Upper lobe of left lung (tissue), 6 donors: ENCODE results near the gene ATP6AP2. TPM values are rescaled to one million over a fixed set of nuclear protein-coding genes. Genes with fewer than 3 reads are reported as not detected.

Experiments
- ATAC-seq, 2 donors: fragments of 200-7000 bp; cut with Tn5 transposase; one replicate each; pipeline ENCODE4 v1.9.1; 2022; ENCODE audit warnings: mild to moderate bottlenecking in 2 of 2, moderate library complexity in 2 of 2; ENCODE audit not compliant: low FRiP score in 2 of 2
- DNase-seq, 2 donors: peaks; one replicate each; pipeline ENCODE4 v3.0.0-alpha.2; 2019 to 2020
- H3K27ac ChIP-seq, 4 donors: fragments of 200-600 bp; sonication (generic); one replicate each; pipeline ENCODE4 v1.5.1; 2016 to 2019
- H3K27me3 ChIP-seq, 4 donors: fragments of 200-600 bp; sonication (generic); one replicate each; pipeline ENCODE4 v1.5.1; 2017 to 2019
- H3K36me3 ChIP-seq, 4 donors: fragments of 200-600 bp; sonication (generic); one replicate each; pipeline ENCODE4 v1.5.1; 2016 to 2019
- H3K4me1 ChIP-seq, 4 donors: fragments of 200-600 bp; sonication (generic); one replicate each; pipeline ENCODE4 v1.5.1; 2018 to 2019
- H3K4me3 ChIP-seq, 4 donors: fragments of 200-600 bp; sonication (generic); one replicate each; pipeline ENCODE4 v1.5.1; 2017 to 2019; ENCODE audit warnings: mild to moderate bottlenecking in 2 of 4, moderate library complexity in 1 of 4
- H3K9me3 ChIP-seq, 4 donors: fragments of 200-600 bp; sonication (generic); one replicate each; pipeline ENCODE4 v1.5.1; 2018 to 2019
- CTCF ChIP-seq, 6 experiments: fragments of 450-650 bp in 4 of 6; fragments of 200-600 bp in 2 of 6; sonication (generic) in 2 of 6; IDR thresholded peaks; one replicate each; pipeline ENCODE4 v1.5.1; 2016 to 2019; ENCODE audit warnings: antibody characterized with exemption in 6 of 6
- EP300 ChIP-seq, 4 donors: sonication (generic); formaldehyde crosslinking; IDR thresholded peaks; one replicate each; pipeline ENCODE4 v1.5.1; 2017; ENCODE audit warnings: antibody characterized with exemption in 4 of 4, control low read depth in 2 of 4
- POLR2A ChIP-seq, 4 donors: fragments of 450-650 bp; IDR thresholded peaks; one replicate each; pipeline ENCODE4 v1.5.1; 2016 to 2017; ENCODE audit warnings: antibody characterized with exemption in 4 of 4, mild to moderate bottlenecking in 2 of 4
- POLR2AphosphoS5 ChIP-seq, 2 donors: sonication (generic); formaldehyde crosslinking; IDR thresholded peaks; one replicate each; pipeline ENCODE4 v1.5.1; 2017; ENCODE audit warnings: antibody characterized with exemption in 2 of 2
- WGBS, 2 donors: methylation state at CpG; one replicate each; pipeline ENCODE4 v1.1.5; 2017 to 2018; 5-methylcytosine and 5-hydroxymethylcytosine counted together
- total RNA-seq, 6 donors: library from RNA; depleted of rRNA in 4 of 6; stranded (reverse); fragments of >200 nt in 4 of 6; gene quantifications; one replicate each; pipeline versions ENCODE4 v1.1.0 to v1.2.1, GENCODE V29; 2016 to 2021
- donor health status: DM: no; HTN: no; CAD: no; lungs with moderate emphysema.
- donor health status: DM: no; HTN: yes; CAD: no; lungs with severe emphysema.

The ATP6AP2 gene
- total RNA-seq, 6 donors from 2014 or later, result 35.6 to 132 (median 98.4) TPM

GRCh38 chrX:40622479-40623138 lies 41.8 kb downstream of the ATP6AP2 start:
- ATAC-seq (peak in 1 of 2 donors; percentile 37), DNase-seq (no peak)
- H3K9me3 ChIP-seq, result peaks cover 0 to 4% (median 0%) of the 10 kb centered on the region in 4 donors
- H3K27ac ChIP-seq, result no peak overlapping the region
- WGBS, 2 donors, result 83% methylated on average over 18 of the region's 18 CpGs; no CpG with 5 or more reads in 1 of the 2 donors
- no peaks in the 10 kb centered on the region for H3K4me1 ChIP-seq
- peaks cover 0 to 13% (median 0%) of the 10 kb centered on the region in 4 donors for H3K36me3 ChIP-seq
- H3K27me3 ChIP-seq, result no peaks in the 10 kb centered on the region
- H3K4me3 ChIP-seq, result no peak overlapping the region
- TF ChIP-seq POLR2A (IDR thresholded peaks at IDR 0.05) (no peak), POLR2AphosphoS5 (IDR thresholded peaks at IDR 0.05) (no peak), CTCF (IDR thresholded peaks at IDR 0.05) (no peak), EP300 (IDR thresholded peaks at IDR 0.05) (no peak)

GRCh38 chrX:40623139-40623536 lies 42.4 kb downstream of the ATP6AP2 start, which contains the start of gene MPC1L:
MPC1L (plus strand) TSS chrX:40623428; CDS start chrX:40623566, 138 bp downstream.
- H3K36me3 ChIP-seq, result peaks cover 0 to 18% (median 1%) of the 10 kb centered on the region in 4 donors
- no peaks in the 10 kb centered on the region for H3K27me3 ChIP-seq
- TF ChIP-seq POLR2A (IDR thresholded peaks at IDR 0.05) (no peak), EP300 (IDR thresholded peaks at IDR 0.05) (no peak), POLR2AphosphoS5 (IDR thresholded peaks at IDR 0.05) (no peak), CTCF (IDR thresholded peaks at IDR 0.05) (no peak)
- ATAC-seq, result no peak
- H3K27ac ChIP-seq, result no peak within 1 kb of the TSS
- peaks cover 0 to 4% (median 0%) of the 10 kb centered on the region in 4 donors for H3K9me3 ChIP-seq
- WGBS, 2 donors, result 91% methylated on average over 38 of the region's 38 CpGs; no CpG with 5 or more reads in 1 of the 2 donors
- H3K4me1 ChIP-seq, result no peaks in the 10 kb centered on the region
- DNase-seq, result peak in 1 of 2 donors; percentile 38
- no peak within 1 kb of the TSS for H3K4me3 ChIP-seq

GRCh38 chrX:40623665-40624064 lies 42.9 kb downstream of the ATP6AP2 start:
- Histone ChIP-seq H3K36me3 (peaks cover 0 to 23% (median 4%) of the 10 kb centered on the region in 4 donors), H3K27me3 (no peaks in the 10 kb centered on the region), H3K27ac (no peak overlapping the region), H3K4me3 (no peak overlapping the region), H3K9me3 (peaks cover 0 to 4% (median 0%) of the 10 kb centered on the region in 4 donors), H3K4me1 (no peaks in the 10 kb centered on the region)
- peak in 1 of 2 donors; percentile 46 for DNase-seq
- TF ChIP-seq CTCF (IDR thresholded peaks at IDR 0.05) (no peak), EP300 (IDR thresholded peaks at IDR 0.05) (no peak), POLR2AphosphoS5 (IDR thresholded peaks at IDR 0.05) (no peak), POLR2A (IDR thresholded peaks at IDR 0.05) (no peak)
- no peak for ATAC-seq
- 79 to 84% methylated on average over 8 to 32 of the region's 32 CpGs for WGBS, 2 donors

- Histone ChIP-seq H3K4me3 (no peak overlapping the region), H3K36me3 (peaks cover 0 to 39% (median 12%) of the 10 kb centered on the region in 4 donors), H3K9me3 (peaks cover 0 to 4% (median 0%) of the 10 kb centered on the region in 4 donors), H3K27me3 (no peaks in the 10 kb centered on the region), H3K27ac (no peak overlapping the region), H3K4me1 (no peaks in the 10 kb centered on the region)
- 93 to 95% methylated on average over 4 of the region's 4 CpGs for WGBS, 2 donors
- ATAC-seq (no peak), DNase-seq (no peak)
- TF ChIP-seq EP300 (IDR thresholded peaks at IDR 0.05), result no peak
- TF ChIP-seq POLR2A (IDR thresholded peaks at IDR 0.05), result no peak
- no peak for TF ChIP-seq CTCF (IDR thresholded peaks at IDR 0.05)
- TF ChIP-seq POLR2AphosphoS5 (IDR thresholded peaks at IDR 0.05), result no peak
These were observed 44.5 kb downstream of the ATP6AP2 start for GRCh38 chrX:40625294-40625693.
